Caco-2 (cell line): Measurements from ENCODE around the gene NELFCD. TPM values are rescaled to one million over a fixed set of nuclear protein-coding genes. Genes with fewer than 3 reads are reported as not detected.

Experiments
- BruUV-seq: library from RNA; stranded (reverse); fragments of 400-500 nt; replicated peaks from 2 replicates; lab custom pipeline; 2021; lab: Mats Ljungman, UMichigan
- CTCF ChIA-PET: fragments of 300-600 bp; sonication (Branson Sonifier 250); formaldehyde crosslinking; loops from one replicate; lab custom pipeline; 2022; ENCODE audit warnings: antibody characterized with exemption; lab: Charles Lee
- POLR2A ChIA-PET: fragments of 300-600 bp; sonication (Branson Sonifier 250); formaldehyde crosslinking; loops from one replicate; lab custom pipeline; 2022; ENCODE audit warnings: antibody characterized with exemption; lab: Charles Lee
- DNase-seq, 2 experiments: peaks; one replicate each; pipeline versions ENCODE4 v3.0.0 to v3.0.0-alpha.2; 2020 to 2022
- H3K27me3 ChIP-seq: replicated peaks from 2 replicates; pipeline ENCODE4 v1.6.0; 2011; ENCODE audit warnings: low read length; ENCODE audit not compliant: control insufficient read depth, insufficient read depth
- H3K36me3 ChIP-seq: 2 replicates; pipeline ENCODE4 v1.5.1; 2011; ENCODE audit warnings: low read length; ENCODE audit not compliant: control insufficient read depth, insufficient read depth
- H3K4me1 ChIP-seq: fragments of 250-450 bp; sonication (Bioruptor Pico); 2 replicates; pipeline ENCODE4 v1.5.1; 2020; ENCODE audit warnings: mild to moderate bottlenecking
- H3K4me3 ChIP-seq: 2 replicates; pipeline ENCODE4 v1.5.1; 2011; ENCODE audit warnings: low read depth, mild to moderate bottlenecking, control low read depth, low read length
- H3K9me3 ChIP-seq: fragments of 250-450 bp; sonication (Bioruptor Pico); 2 replicates; pipeline ENCODE4 v1.5.1; 2020; ENCODE audit warnings: mild to moderate bottlenecking, moderate library complexity
- H3K27ac Mint-ChIP-seq: one replicate; pipeline ENCODE4 v1.8.0; 2022; ENCODE audit warnings: mixed read lengths; ENCODE audit not compliant: unreplicated experiment
- H3K27me3 Mint-ChIP-seq: one replicate; pipeline ENCODE4 v1.8.0; 2022; ENCODE audit warnings: mixed read lengths; ENCODE audit not compliant: insufficient read depth, unreplicated experiment
- H3K36me3 Mint-ChIP-seq: one replicate; pipeline ENCODE4 v1.8.0; 2022; ENCODE audit warnings: mild to moderate bottlenecking, mixed read lengths; ENCODE audit not compliant: insufficient read depth, unreplicated experiment
- H3K4me1 Mint-ChIP-seq: one replicate; pipeline ENCODE4 v1.8.0; 2022; ENCODE audit warnings: low read depth, mixed read lengths; ENCODE audit not compliant: unreplicated experiment
- H3K4me3 Mint-ChIP-seq: one replicate; pipeline ENCODE4 v1.8.0; 2022; ENCODE audit warnings: mild to moderate bottlenecking, moderate library complexity, mixed read lengths; ENCODE audit not compliant: unreplicated experiment
- H3K9me3 Mint-ChIP-seq: one replicate; pipeline ENCODE4 v1.8.0; 2022; ENCODE audit warnings: mixed read lengths; ENCODE audit not compliant: unreplicated experiment
- intact Hi-C: fragments of 100-400 bp; cut with micrococcal nuclease; formaldehyde crosslinking; loops from one replicate; pipeline ENCODE4 v1.10.0; 2022; ENCODE audit not compliant: unreplicated experiment
- total RNA-seq: library from RNA; stranded (reverse); gene quantifications from 2 replicates; pipeline ENCODE4 v1.2.3, GENCODE V29; 2022
- TF ChIP-seq, protein P1 (sequence below), 2 experiments: fragments of 200-600 bp in 1 of 2; IDR thresholded peaks; 1 replicate in 1 of 2; 2 replicates in 1 of 2; pipeline versions ENCODE4 v1.5.1 to v1.8.0; 2011 to 2022; ENCODE audit warnings: antibody characterized with exemption in 1 of 2, control low read depth in 1 of 2, inconsistent platforms in 1 of 2, low read depth in 1 of 2, low read length in 1 of 2, mild to moderate bottlenecking in 1 of 2, moderate library complexity in 1 of 2; ENCODE audit not compliant: insufficient read depth in 1 of 2, severe bottlenecking in 1 of 2, unreplicated experiment in 1 of 2

NELFCD gene
- total RNA-seq, 1 experiment from 2014 or later: 230 TPM

DNA sequence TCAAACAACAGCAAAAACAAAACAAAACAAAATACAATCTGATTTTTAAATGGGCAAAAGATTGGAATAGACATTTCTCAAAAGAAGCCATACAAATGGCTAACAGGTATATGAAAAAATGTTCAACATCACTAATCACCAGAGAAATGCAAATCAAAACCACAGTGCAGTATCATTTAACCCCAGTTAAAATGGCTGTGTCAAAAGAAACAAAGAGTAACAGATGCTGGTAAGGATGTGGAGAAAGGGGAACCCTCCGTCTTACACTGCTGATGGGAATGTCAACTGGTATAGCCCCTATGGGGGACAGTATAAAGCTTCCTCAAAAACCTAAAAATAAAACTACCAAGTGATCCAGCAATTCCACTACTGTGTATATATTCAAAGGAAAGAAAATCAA lies 10.9 kb upstream of the NELFCD start:
- Mint-ChIP-seq H3K9me3 (no peaks in the 10 kb centered on the region), H3K4me1 (no peaks in the 10 kb centered on the region), H3K27me3 (peaks cover 6% of the 10 kb centered on the region), H3K27ac (no peak overlapping the region), H3K36me3 (no peaks in the 10 kb centered on the region), H3K4me3 (no peak overlapping the region)
- Histone ChIP-seq H3K9me3 (peaks cover 12% of the 10 kb centered on the region), H3K4me3 (no peak overlapping the region), H3K4me1 (no peaks in the 10 kb centered on the region), H3K27me3 (no peaks in the 10 kb centered on the region; the same call in 1 of the 2 replicates), H3K36me3 (no peaks in the 10 kb centered on the region)
- intact Hi-C loops: no loop called here
- CTCF ChIA-PET: interaction anchor here (0.7 kb wide), 1 partner anchor 14 kb away, joined by 3 read pairs; no protein-coding TSS in a partner anchor
- no peak for DNase-seq
- TF ChIP-seq, protein P1, sequence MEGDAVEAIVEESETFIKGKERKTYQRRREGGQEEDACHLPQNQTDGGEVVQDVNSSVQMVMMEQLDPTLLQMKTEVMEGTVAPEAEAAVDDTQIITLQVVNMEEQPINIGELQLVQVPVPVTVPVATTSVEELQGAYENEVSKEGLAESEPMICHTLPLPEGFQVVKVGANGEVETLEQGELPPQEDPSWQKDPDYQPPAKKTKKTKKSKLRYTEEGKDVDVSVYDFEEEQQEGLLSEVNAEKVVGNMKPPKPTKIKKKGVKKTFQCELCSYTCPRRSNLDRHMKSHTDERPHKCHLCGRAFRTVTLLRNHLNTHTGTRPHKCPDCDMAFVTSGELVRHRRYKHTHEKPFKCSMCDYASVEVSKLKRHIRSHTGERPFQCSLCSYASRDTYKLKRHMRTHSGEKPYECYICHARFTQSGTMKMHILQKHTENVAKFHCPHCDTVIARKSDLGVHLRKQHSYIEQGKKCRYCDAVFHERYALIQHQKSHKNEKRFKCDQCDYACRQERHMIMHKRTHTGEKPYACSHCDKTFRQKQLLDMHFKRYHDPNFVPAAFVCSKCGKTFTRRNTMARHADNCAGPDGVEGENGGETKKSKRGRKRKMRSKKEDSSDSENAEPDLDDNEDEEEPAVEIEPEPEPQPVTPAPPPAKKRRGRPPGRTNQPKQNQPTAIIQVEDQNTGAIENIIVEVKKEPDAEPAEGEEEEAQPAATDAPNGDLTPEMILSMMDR (IDR thresholded peaks at IDR 0.05; ENCODE audit: insufficient read depth in 1 of 2, low read depth in 1 of 2, low read length in 1 of 2, severe bottlenecking in 1 of 2, unreplicated experiment in 1 of 2): no peak
- BruUV-seq: no TSS peak
- POLR2A ChIA-PET: no interaction called here

GRCh38 chr20:58971429-58971828 lies 9.6 kb upstream of the NELFCD start:
- BruUV-seq: no TSS peak

DNA sequence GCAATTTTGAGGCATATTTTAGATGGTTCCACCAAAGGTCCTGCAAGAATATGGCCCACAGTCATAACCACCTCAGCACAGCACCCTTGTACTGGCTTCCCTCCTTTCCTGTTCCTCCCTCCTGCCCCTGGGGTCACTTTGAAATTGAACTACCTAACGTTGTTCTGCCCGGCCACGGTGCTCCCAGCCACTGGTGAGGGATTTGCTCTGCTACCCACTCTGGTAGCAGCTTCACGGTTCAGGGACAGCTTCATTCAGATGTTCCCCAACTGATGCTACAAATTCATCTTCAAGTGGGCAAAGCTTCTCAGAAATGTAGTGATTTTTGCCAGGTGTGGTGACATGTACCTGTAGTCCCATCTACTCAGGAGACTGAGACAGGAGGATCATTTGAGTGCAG lies 7.9 kb upstream of the NELFCD start:
- BruUV-seq: no TSS peak
- no peaks in the 10 kb centered on the region for H3K4me1 ChIP-seq
- H3K4me3 ChIP-seq: no peak overlapping the region
- no peaks in the 10 kb centered on the region for H3K27me3 ChIP-seq
- peak in 1 of 2 experiments; percentile 27 for DNase-seq
- TF ChIP-seq, protein P1 (IDR thresholded peaks at IDR 0.05; ENCODE audit: insufficient read depth in 1 of 2, low read depth in 1 of 2, low read length in 1 of 2, severe bottlenecking in 1 of 2, unreplicated experiment in 1 of 2): no peak
- no peaks in the 10 kb centered on the region for H3K9me3 Mint-ChIP-seq
- intact Hi-C loops: no loop called here
- H3K27ac Mint-ChIP-seq: no peak overlapping the region
- peaks cover 12% of the 10 kb centered on the region for H3K9me3 ChIP-seq
- H3K36me3 ChIP-seq: no peaks in the 10 kb centered on the region
- no peaks in the 10 kb centered on the region for H3K4me1 Mint-ChIP-seq
- POLR2A ChIA-PET: interaction anchor here (0.5 kb wide), 1 partner anchor 322 kb away, joined by 10 read pairs; no protein-coding TSS in a partner anchor
- no peaks in the 10 kb centered on the region for H3K36me3 Mint-ChIP-seq
- CTCF ChIA-PET: no interaction called here
- peaks cover 6% of the 10 kb centered on the region for H3K27me3 Mint-ChIP-seq
- no peak overlapping the region for H3K4me3 Mint-ChIP-seq

More at GRCh38 chr20:58971429-58971828, 9.6 kb upstream of the NELFCD start:
- no peaks in the 10 kb centered on the region for H3K36me3 Mint-ChIP-seq
- Histone ChIP-seq H3K27me3 (no peaks in the 10 kb centered on the region), H3K4me1 (no peaks in the 10 kb centered on the region), H3K4me3 (no peak overlapping the region), H3K9me3 (peaks cover 15% of the 10 kb centered on the region), H3K36me3 (no peaks in the 10 kb centered on the region)
- no peak overlapping the region for H3K4me3 Mint-ChIP-seq
- intact Hi-C loops: no loop called here
- H3K27ac Mint-ChIP-seq: no peak overlapping the region
- H3K4me1 Mint-ChIP-seq: no peaks in the 10 kb centered on the region
- TF ChIP-seq, protein P1 (IDR thresholded peaks at IDR 0.05; ENCODE audit: insufficient read depth in 1 of 2, low read depth in 1 of 2, low read length in 1 of 2, severe bottlenecking in 1 of 2, unreplicated experiment in 1 of 2): no peak
- peak in 1 of 2 experiments; percentile 46 for DNase-seq
- H3K27me3 Mint-ChIP-seq: peaks cover 6% of the 10 kb centered on the region
- ChIA-PET POLR2A (interaction anchor here (0.6 kb wide), 1 partner anchor 9 kb away, joined by 3 read pairs; the partner anchor contains the start of gene NELFCD), CTCF (no interaction called here)
- no peaks in the 10 kb centered on the region for H3K9me3 Mint-ChIP-seq
